PC-9 (cell line): ENCODE measurements around the gene HSD17B2. TPM values are rescaled to one million over a fixed set of nuclear protein-coding genes. Genes with fewer than 3 reads are reported as not detected.

Experiments used
- BruUV-seq: library from RNA; stranded (reverse); fragments of 400-500 nt; replicated peaks from 2 replicates; lab custom pipeline; 2021; lab: Mats Ljungman, UMichigan
- CTCF ChIA-PET: fragments of 300-600 bp; sonication (Branson Sonifier 250); formaldehyde crosslinking; loops from one replicate; lab custom pipeline; 2022; ENCODE audit warnings: antibody characterized with exemption; lab: Charles Lee
- POLR2A ChIA-PET: fragments of 300-600 bp; sonication (Branson Sonifier 250); formaldehyde crosslinking; loops from one replicate; lab custom pipeline; 2022; ENCODE audit warnings: antibody characterized with exemption; ENCODE audit not compliant: unreplicated experiment; lab: Charles Lee
- DNase-seq, 2 experiments: peaks; one replicate each; pipeline versions ENCODE4 v3.0.0 to v3.0.0-alpha.2; 2015 to 2022; ENCODE audit warnings: mixed read lengths in 1 of 2
- H2AFZ ChIP-seq: fragments of 200-600 bp; sonication (generic); 2 replicates; pipeline ENCODE4 v1.8.1; 2017; ENCODE audit warnings: antibody characterized with exemption
- H3F3A ChIP-seq: fragments of 200-600 bp; sonication (generic); 2 replicates; pipeline ENCODE4 v1.8.1; 2017; ENCODE audit warnings: antibody characterized with exemption, mild to moderate bottlenecking, low read depth; ENCODE audit not compliant: insufficient read depth
- H3K27ac ChIP-seq: fragments of 200-600 bp; sonication (generic); 2 replicates; pipeline ENCODE4 v1.6.1; 2016; ENCODE audit warnings: mixed run types
- H3K27me3 ChIP-seq: fragments of 200-600 bp; sonication (generic); 2 replicates; pipeline ENCODE4 v1.6.1; 2016; ENCODE audit warnings: low read depth, mixed run types; ENCODE audit not compliant: insufficient read depth
- H3K36me3 ChIP-seq: fragments of 200-600 bp; sonication (generic); 2 replicates; pipeline ENCODE4 v1.6.1; 2016; ENCODE audit warnings: low read depth, mixed run types
- H3K4me1 ChIP-seq: fragments of 200-600 bp; sonication (generic); replicated peaks from 2 replicates; pipeline ENCODE4 v1.6.1; 2016; ENCODE audit warnings: mixed run types; ENCODE audit not compliant: insufficient read depth
- H3K4me2 ChIP-seq: fragments of 200-600 bp; sonication (generic); 2 replicates; pipeline ENCODE4 v1.6.1; 2017; ENCODE audit warnings: mixed run types
- H3K4me3 ChIP-seq: fragments of 200-600 bp; sonication (generic); 2 replicates; pipeline ENCODE4 v1.6.1; 2016; ENCODE audit warnings: mixed run types
- H3K79me2 ChIP-seq: fragments of 200-600 bp; sonication (generic); 2 replicates; pipeline ENCODE4 v1.6.1; 2017; ENCODE audit warnings: low read depth, mixed run types
- H3K9me2 ChIP-seq: fragments of 200-600 bp; sonication (generic); 2 replicates; pipeline ENCODE4 v1.8.1; 2017; ENCODE audit warnings: mild to moderate bottlenecking; ENCODE audit not compliant: insufficient read depth
- H3K9me3 ChIP-seq: fragments of 200-600 bp; sonication (generic); 2 replicates; pipeline ENCODE4 v1.8.1; 2016; ENCODE audit warnings: low read depth; ENCODE audit not compliant: insufficient read depth
- H4K20me1 ChIP-seq: fragments of 200-600 bp; sonication (generic); 2 replicates; pipeline ENCODE4 v1.8.1; 2017; ENCODE audit not compliant: insufficient read depth
- EZH2 ChIP-seq: fragments of 200-600 bp; sonication (generic); IDR thresholded peaks from 2 replicates; pipeline ENCODE4 v1.8.0; 2017; ENCODE audit warnings: antibody characterized with exemption, low read depth
- intact Hi-C: fragments of 100-400 bp; cut with micrococcal nuclease; formaldehyde crosslinking; loops from one replicate; pipeline ENCODE4 v1.10.0; 2022; ENCODE audit not compliant: unreplicated experiment
- total RNA-seq: library from RNA; stranded (reverse); gene quantifications from 2 replicates; pipeline ENCODE4 v1.2.3, GENCODE V29; 2021
- TF ChIP-seq, protein P1 (sequence below): fragments of 200-600 bp; sonication (generic); conservative IDR thresholded peaks from 2 replicates; pipeline ENCODE4 v1.6.1; 2017; ENCODE audit warnings: mixed run types, antibody characterized with exemption, mild to moderate bottlenecking, moderate library complexity

The HSD17B2 gene
- total RNA-seq, 1 experiment from 2014 or later, result not detected

DNA sequence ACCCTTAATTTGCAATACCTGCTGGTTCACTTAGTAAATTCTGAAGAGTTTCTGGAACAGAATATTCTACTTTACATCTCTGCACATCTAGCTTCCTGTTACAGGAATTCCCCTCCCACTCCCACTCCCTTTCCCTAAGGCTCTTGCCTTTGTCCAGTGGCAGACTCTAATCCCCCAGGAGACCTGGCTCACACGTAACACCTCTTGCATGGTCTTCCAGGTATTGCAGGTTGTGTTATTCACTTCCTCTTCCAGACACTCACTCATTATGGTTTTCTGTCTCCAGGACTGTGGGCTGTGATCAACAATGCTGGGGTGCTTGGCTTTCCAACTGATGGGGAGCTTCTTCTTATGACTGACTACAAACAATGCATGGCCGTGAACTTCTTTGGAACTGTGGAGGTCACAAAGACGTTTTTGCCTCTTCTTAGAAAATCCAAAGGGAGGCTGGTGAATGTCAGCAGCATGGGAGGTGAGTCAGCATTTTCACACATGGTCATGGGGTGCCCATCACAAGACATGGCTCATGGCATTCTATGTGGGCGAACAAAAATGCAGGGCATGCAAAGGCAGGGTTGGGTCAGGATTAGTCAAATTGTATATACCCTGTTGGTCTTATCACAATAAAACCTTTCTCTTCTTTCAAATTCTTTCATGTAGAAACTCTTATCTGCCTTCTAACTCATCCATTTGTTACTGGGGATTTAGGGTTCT lies 35.8 kb downstream of the HSD17B2 start:
- intact Hi-C loops, result no loop called here
- H3K4me3 ChIP-seq, result no peak overlapping the region
- no peak overlapping the region for H3K4me2 ChIP-seq
- peak in 1 of 2 experiments; percentile 14 for DNase-seq
- BruUV-seq, result no TSS peak
- no peak overlapping the region for H2AFZ ChIP-seq
- no peaks in the 10 kb centered on the region for H3K9me3 ChIP-seq
- CTCF ChIA-PET, result no interaction called here
- H3K36me3 ChIP-seq, result no peaks in the 10 kb centered on the region
- H3K27me3 ChIP-seq, result peaks cover 32% of the 10 kb centered on the region
- H3K79me2 ChIP-seq, result no peaks in the 10 kb centered on the region
- H3K4me1 ChIP-seq, result no peaks in the 10 kb centered on the region
- H3F3A ChIP-seq, result no peaks in the 10 kb centered on the region
- no peaks in the 10 kb centered on the region for H4K20me1 ChIP-seq
- POLR2A ChIA-PET, result no interaction called here
- H3K27ac ChIP-seq, result no peak overlapping the region
- no peaks in the 10 kb centered on the region for H3K9me2 ChIP-seq
- TF ChIP-seq, protein P1, sequence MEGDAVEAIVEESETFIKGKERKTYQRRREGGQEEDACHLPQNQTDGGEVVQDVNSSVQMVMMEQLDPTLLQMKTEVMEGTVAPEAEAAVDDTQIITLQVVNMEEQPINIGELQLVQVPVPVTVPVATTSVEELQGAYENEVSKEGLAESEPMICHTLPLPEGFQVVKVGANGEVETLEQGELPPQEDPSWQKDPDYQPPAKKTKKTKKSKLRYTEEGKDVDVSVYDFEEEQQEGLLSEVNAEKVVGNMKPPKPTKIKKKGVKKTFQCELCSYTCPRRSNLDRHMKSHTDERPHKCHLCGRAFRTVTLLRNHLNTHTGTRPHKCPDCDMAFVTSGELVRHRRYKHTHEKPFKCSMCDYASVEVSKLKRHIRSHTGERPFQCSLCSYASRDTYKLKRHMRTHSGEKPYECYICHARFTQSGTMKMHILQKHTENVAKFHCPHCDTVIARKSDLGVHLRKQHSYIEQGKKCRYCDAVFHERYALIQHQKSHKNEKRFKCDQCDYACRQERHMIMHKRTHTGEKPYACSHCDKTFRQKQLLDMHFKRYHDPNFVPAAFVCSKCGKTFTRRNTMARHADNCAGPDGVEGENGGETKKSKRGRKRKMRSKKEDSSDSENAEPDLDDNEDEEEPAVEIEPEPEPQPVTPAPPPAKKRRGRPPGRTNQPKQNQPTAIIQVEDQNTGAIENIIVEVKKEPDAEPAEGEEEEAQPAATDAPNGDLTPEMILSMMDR, result no peak
- no peak for TF ChIP-seq EZH2

DNA sequence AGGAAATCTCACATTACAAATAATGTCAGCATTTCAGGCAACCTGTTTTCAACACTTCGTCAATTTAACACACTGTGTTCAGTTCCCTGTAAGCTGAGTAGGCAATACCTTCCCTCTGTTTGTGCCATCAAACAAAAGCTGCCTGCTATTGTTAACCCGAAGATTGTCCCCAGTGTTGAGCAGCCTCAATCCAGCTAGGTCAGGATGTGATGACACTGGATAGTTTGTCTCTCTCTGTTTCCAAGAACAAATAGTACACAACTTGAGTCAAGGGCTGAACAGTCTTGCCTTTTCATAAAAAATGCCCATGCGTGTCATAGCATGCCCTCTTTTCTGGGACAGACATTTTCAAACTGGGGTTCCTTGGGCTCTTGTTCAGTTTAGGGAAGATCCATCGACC lies 36.4 kb downstream of the HSD17B2 start:
- peaks cover 38% of the 10 kb centered on the region for H3K27me3 ChIP-seq

DNA sequence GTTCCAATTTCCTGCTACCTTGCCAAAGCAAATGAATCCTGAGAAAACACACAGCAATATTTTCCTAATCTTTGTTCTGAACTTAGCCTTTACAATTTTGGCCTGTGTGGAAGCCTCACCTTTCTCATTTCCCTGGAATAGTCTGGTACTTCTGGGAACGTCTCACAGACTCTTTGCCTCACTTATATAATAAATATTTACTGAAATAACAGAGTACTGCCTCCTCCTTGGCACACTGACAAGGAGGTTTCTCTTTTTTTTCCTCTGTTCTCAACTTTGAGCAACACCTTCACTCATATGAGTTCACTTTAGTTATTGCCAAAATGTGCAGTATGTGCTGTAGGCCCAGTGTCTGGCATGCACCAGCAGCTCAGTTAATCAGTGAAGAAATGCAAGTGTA lies 37.3 kb downstream of the HSD17B2 start:
- H3F3A ChIP-seq, result no peaks in the 10 kb centered on the region
- H3K9me3 ChIP-seq, result no peaks in the 10 kb centered on the region
- no peak overlapping the region for H3K4me3 ChIP-seq
- POLR2A ChIA-PET, result no interaction called here
- no peaks in the 10 kb centered on the region for H3K9me2 ChIP-seq
- intact Hi-C loops, result no loop called here
- H3K27me3 ChIP-seq, result peaks cover 36% of the 10 kb centered on the region
- BruUV-seq, result no TSS peak
- no peaks in the 10 kb centered on the region for H3K79me2 ChIP-seq
- H3K4me1 ChIP-seq, result no peaks in the 10 kb centered on the region
- DNase-seq, result no peak
- H2AFZ ChIP-seq, result no peak overlapping the region
- no peak overlapping the region for H3K27ac ChIP-seq
- H4K20me1 ChIP-seq, result no peaks in the 10 kb centered on the region
- no peaks in the 10 kb centered on the region for H3K36me3 ChIP-seq
- no peak overlapping the region for H3K4me2 ChIP-seq
- CTCF ChIA-PET, result no interaction called here
- TF ChIP-seq EZH2, result no peak
- TF ChIP-seq, protein P1, result no peak

More for the DNA sequence above, 36.4 kb downstream of the HSD17B2 start:
- Histone ChIP-seq H3K27ac (no peak overlapping the region), H3K36me3 (no peaks in the 10 kb centered on the region), H3K4me2 (no peak overlapping the region), H3K4me1 (no peaks in the 10 kb centered on the region), H3K4me3 (no peak overlapping the region), H3K9me3 (no peaks in the 10 kb centered on the region), H4K20me1 (no peaks in the 10 kb centered on the region), H3K9me2 (no peaks in the 10 kb centered on the region), H3F3A (no peaks in the 10 kb centered on the region), H3K79me2 (no peaks in the 10 kb centered on the region), H2AFZ (no peak overlapping the region)
- POLR2A ChIA-PET, result no interaction called here
- intact Hi-C loops, result no loop called here
- no peak for DNase-seq
- BruUV-seq, result no TSS peak
- CTCF ChIA-PET, result no interaction called here
- TF ChIP-seq, protein P1, result no peak
- no peak for TF ChIP-seq EZH2
